ENCODE measurements around the gene DAND5.

The DAND5 gene

GRCh38 chr19:13008926-13009787 lies 39.8 kb downstream of the DAND5 start:
- peak in 2 of 56 donors; percentile 9 to 23 for DNase-seq

GRCh38 chr19:13010038-13010991 lies 40.9 kb downstream of the DAND5 start:
- DNase-seq: peak in 1 of 56 donors; percentile 15

- no peak for DNase-seq
Measured at GRCh38 chr19:13010992-13011652, 41.7 kb downstream of the DAND5 start.

- DNase-seq: no peak
Measured at GRCh38 chr19:13011653-13012389, 42.4 kb downstream of the DAND5 start.

- DNase-seq: no peak
Measured at GRCh38 chr19:13012390-13012689, 43.0 kb downstream of the DAND5 start.

- peak in 16 of 56 donors; percentile 17 to 60 (median 41) for DNase-seq
Measured at GRCh38 chr19:13012690-13013608, 43.6 kb downstream of the DAND5 start.

- peak in 6 of 56 donors; percentile 36 to 47 (median 41) for DNase-seq
Measured at GRCh38 chr19:13013649-13014048, 44.3 kb downstream of the DAND5 start.

GRCh38 chr19:13014101-13014920 lies 44.9 kb downstream of the DAND5 start:
- DNase-seq: peak in 45 of 56 donors; percentile 25 to 79 (median 58)

GRCh38 chr19:13014921-13015280 lies 45.5 kb downstream of the DAND5 start:
- no peak for DNase-seq

- DNase-seq: peak in 1 of 56 donors; percentile 8
Measured at GRCh38 chr19:13015361-13016223, 46.2 kb downstream of the DAND5 start.

GRCh38 chr19:13016245-13016627 lies 46.9 kb downstream of the DAND5 start:
- DNase-seq: no peak

- peak in 20 of 56 donors; percentile 23 to 67 (median 42) for DNase-seq
Measured at GRCh38 chr19:13016628-13017305, 47.4 kb downstream of the DAND5 start.

- DNase-seq: peak in 8 of 56 donors; percentile 20 to 65 (median 38)
Measured at GRCh38 chr19:13017306-13018034, 48.1 kb downstream of the DAND5 start.

- DNase-seq: peak in 38 of 56 donors; percentile 22 to 78 (median 55)
Measured at GRCh38 chr19:13018035-13018914, 48.9 kb downstream of the DAND5 start.

GRCh38 chr19:13019332-13019731 lies 50.0 kb downstream of the DAND5 start:
- DNase-seq: no peak

All from amygdala (tissue), 56 donors.